ENCODE measurements around the gene ZBTB20. TPM values are rescaled to one million over a fixed set of nuclear protein-coding genes. Genes with fewer than 3 reads are reported as not detected.

Gene ZBTB20
- polyA plus RNA-seq, 12 donors: 1.6 to 20.0 (median 3.3) TPM

- no peak for DNase-seq
These were observed 474.2 kb downstream of the ZBTB20 start for GRCh38 chr3:114672692-114673447.

- no peak for DNase-seq
These were observed 475.2 kb downstream of the ZBTB20 start for GRCh38 chr3:114671741-114672510.

GRCh38 chr3:114669614-114670013, 477.5 kb downstream of the ZBTB20 start:
- no peak for DNase-seq

GRCh38 chr3:114668099-114668498, 479.0 kb downstream of the ZBTB20 start:
- DNase-seq: no peak

GRCh38 chr3:114666623-114667022, 480.5 kb downstream of the ZBTB20 start:
- DNase-seq: no peak

- DNase-seq: no peak
These were observed 483.1 kb downstream of the ZBTB20 start for GRCh38 chr3:114664006-114664405.

- no peak for DNase-seq
These were observed 486.3 kb downstream of the ZBTB20 start for GRCh38 chr3:114660808-114661207.

GRCh38 chr3:114660124-114660523, 487.0 kb downstream of the ZBTB20 start:
- peak; percentile 92 for DNase-seq

GRCh38 chr3:114659109-114660061, 487.7 kb downstream of the ZBTB20 start:
- DNase-seq: no peak

GRCh38 chr3:114651555-114651954, 495.5 kb downstream of the ZBTB20 start:
- no peak for DNase-seq

- DNase-seq: no peak
These were observed 496.3 kb downstream of the ZBTB20 start for GRCh38 chr3:114650808-114651207.

- no peak for DNase-seq
These were observed 497.8 kb downstream of the ZBTB20 start for GRCh38 chr3:114649331-114649730.

- DNase-seq: no peak
These were observed 500.6 kb downstream of the ZBTB20 start for GRCh38 chr3:114646526-114646925.

- no peak for DNase-seq
These were observed 501.7 kb downstream of the ZBTB20 start for GRCh38 chr3:114645392-114645791.

GRCh38 chr3:114644367-114644766, 502.7 kb downstream of the ZBTB20 start:
- no peak for DNase-seq

- DNase-seq: no peak
These were observed 503.9 kb downstream of the ZBTB20 start for GRCh38 chr3:114642951-114643741.

GRCh38 chr3:114640126-114640525, 507.0 kb downstream of the ZBTB20 start:
- DNase-seq: no peak

GRCh38 chr3:114639171-114639570, 507.9 kb downstream of the ZBTB20 start:
- no peak for DNase-seq

GRCh38 chr3:114635878-114636277, 511.2 kb downstream of the ZBTB20 start:
- DNase-seq: no peak

- no peak for DNase-seq
These were observed 512.5 kb downstream of the ZBTB20 start for GRCh38 chr3:114634635-114635034.

GRCh38 chr3:114632757-114633424, 514.2 kb downstream of the ZBTB20 start:
- no peak for DNase-seq

All from muscle of arm (tissue), 12 donors.